ENCODE results near the gene CTLA4. TPM values are rescaled to one million over a fixed set of nuclear protein-coding genes. Genes with fewer than 3 reads are reported as not detected.

CTLA4 gene
- polyA plus RNA-seq, 3 donors: 0.08 TPM; not detected in 2

GRCh38 chr2:203824057-203824456, 43.5 kb upstream of the CTLA4 start:
- WGBS (ENCODE audit: insufficient coverage): 94% methylated on average over 4 of the region's 4 CpGs
- no peaks in the 10 kb centered on the region for H3K36me3 Mint-ChIP-seq

DNA sequence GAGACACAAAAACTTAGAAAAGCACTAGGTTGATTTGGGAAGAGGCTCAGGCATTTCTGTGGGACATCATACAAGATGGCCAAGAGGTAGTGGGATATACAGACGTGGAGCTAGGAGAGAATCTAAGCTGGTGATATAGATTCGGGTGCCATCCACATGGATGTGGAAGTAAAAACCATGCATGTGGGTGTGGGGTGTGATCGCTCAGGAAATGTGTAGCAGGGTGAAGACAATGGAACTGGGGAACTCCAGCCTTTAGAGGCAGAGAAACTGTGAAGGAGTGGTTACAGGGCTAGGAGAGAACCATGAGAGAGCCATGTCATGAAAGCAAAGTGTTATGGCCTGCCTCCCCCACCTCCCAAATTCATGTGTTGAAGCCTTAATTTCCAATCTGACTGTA, 43.0 kb upstream of the CTLA4 start:
- Histone ChIP-seq H4K20me1 (ENCODE audit: insufficient read depth, low read length) (no peaks in the 10 kb centered on the region), H3K4me2 (replicated peaks; ENCODE audit: extremely low read depth, low read length, poor library complexity, severe bottlenecking) (no peak overlapping the region), H3K9me3 (replicated peaks in 1 of 2; ENCODE audit: control insufficient read depth in 1 of 2, insufficient read depth in 1 of 2, low read length in 2 of 2) (peaks cover 0 to 8% of the 10 kb centered on the region in 2 donors), H3K27ac (ENCODE audit: low read depth in 1 of 2, low read length in 2 of 2) (no peak overlapping the region), H3K36me3 (replicated peaks in 1 of 2; ENCODE audit: control insufficient read depth in 1 of 2, insufficient read depth in 2 of 2, low read length in 2 of 2) (no peaks in the 10 kb centered on the region), H3K27me3 (ENCODE audit: control insufficient read depth in 2 of 2, insufficient read depth in 2 of 2, low read length in 2 of 2) (no peaks in the 10 kb centered on the region), H3K4me1 (ENCODE audit: control insufficient read depth in 1 of 2, insufficient read depth in 2 of 2, low read length in 2 of 2) (peaks cover 5% of the 10 kb centered on the region in 2 donors), H3K79me2 (ENCODE audit: insufficient read depth, low read length) (no peaks in the 10 kb centered on the region), H3K4me3 (replicated peaks in 1 of 3; ENCODE audit: low read depth in 2 of 3, low read length in 3 of 3) (no peak overlapping the region), H2AFZ (ENCODE audit: insufficient read depth, low read depth, low read length, poor library complexity, severe bottlenecking) (no peak overlapping the region), H3K9ac (ENCODE audit: insufficient read depth, low read length, poor library complexity, severe bottlenecking) (no peak overlapping the region)
- Mint-ChIP-seq H3K9me3 (peaks cover 0 to 9% (median 5%) of the 10 kb centered on the region in 7 donors), H3K27me3 (ENCODE audit: low read depth in 3 of 3) (peaks cover 0 to 11% (median 2%) of the 10 kb centered on the region in 3 donors), H3K4me3 (no peak overlapping the region), H3K4me1 (peaks cover 12% of the 10 kb centered on the region), H3K27ac (peak overlapping the region in 2 of 7 donors; percentile 2 to 10), H3K36me3 (no peaks in the 10 kb centered on the region)
- intact Hi-C loops (cut with micrococcal nuclease): no loop called here
- 100% methylated on average over 3 of the region's 3 CpGs for WGBS (ENCODE audit: insufficient coverage)
- TF ChIP-seq, protein P1, sequence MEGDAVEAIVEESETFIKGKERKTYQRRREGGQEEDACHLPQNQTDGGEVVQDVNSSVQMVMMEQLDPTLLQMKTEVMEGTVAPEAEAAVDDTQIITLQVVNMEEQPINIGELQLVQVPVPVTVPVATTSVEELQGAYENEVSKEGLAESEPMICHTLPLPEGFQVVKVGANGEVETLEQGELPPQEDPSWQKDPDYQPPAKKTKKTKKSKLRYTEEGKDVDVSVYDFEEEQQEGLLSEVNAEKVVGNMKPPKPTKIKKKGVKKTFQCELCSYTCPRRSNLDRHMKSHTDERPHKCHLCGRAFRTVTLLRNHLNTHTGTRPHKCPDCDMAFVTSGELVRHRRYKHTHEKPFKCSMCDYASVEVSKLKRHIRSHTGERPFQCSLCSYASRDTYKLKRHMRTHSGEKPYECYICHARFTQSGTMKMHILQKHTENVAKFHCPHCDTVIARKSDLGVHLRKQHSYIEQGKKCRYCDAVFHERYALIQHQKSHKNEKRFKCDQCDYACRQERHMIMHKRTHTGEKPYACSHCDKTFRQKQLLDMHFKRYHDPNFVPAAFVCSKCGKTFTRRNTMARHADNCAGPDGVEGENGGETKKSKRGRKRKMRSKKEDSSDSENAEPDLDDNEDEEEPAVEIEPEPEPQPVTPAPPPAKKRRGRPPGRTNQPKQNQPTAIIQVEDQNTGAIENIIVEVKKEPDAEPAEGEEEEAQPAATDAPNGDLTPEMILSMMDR (IDR thresholded peaks at IDR 0.05): no peak
- no peak for DNase-seq

More at GRCh38 chr2:203824057-203824456, 43.5 kb upstream of the CTLA4 start:
- H3K36me3 ChIP-seq (replicated peaks in 1 of 2; ENCODE audit: control insufficient read depth in 1 of 2, insufficient read depth in 2 of 2, low read length in 2 of 2): no peaks in the 10 kb centered on the region
- Mint-ChIP-seq H3K4me3 (no peak overlapping the region), H3K27me3 (ENCODE audit: low read depth in 3 of 3) (peaks cover 0 to 11% (median 2%) of the 10 kb centered on the region in 3 donors), H3K27ac (no peak overlapping the region), H3K9me3 (peaks cover 0 to 9% (median 5%) of the 10 kb centered on the region in 7 donors), H3K4me1 (peaks cover 15% of the 10 kb centered on the region)
- no peaks in the 10 kb centered on the region for H3K27me3 ChIP-seq (ENCODE audit: control insufficient read depth in 2 of 2, insufficient read depth in 2 of 2, low read length in 2 of 2)
- DNase-seq: no peak
- intact Hi-C loops (cut with micrococcal nuclease): no loop called here
- peaks cover 0 to 8% of the 10 kb centered on the region in 2 donors for H3K9me3 ChIP-seq (replicated peaks in 1 of 2; ENCODE audit: control insufficient read depth in 1 of 2, insufficient read depth in 1 of 2, low read length in 2 of 2)
- H3K79me2 ChIP-seq (ENCODE audit: insufficient read depth, low read length): no peaks in the 10 kb centered on the region
- no peak overlapping the region for H3K4me2 ChIP-seq (replicated peaks; ENCODE audit: extremely low read depth, low read length, poor library complexity, severe bottlenecking)
- TF ChIP-seq, protein P1 (IDR thresholded peaks at IDR 0.05): no peak
- no peak overlapping the region for H3K4me3 ChIP-seq (replicated peaks in 1 of 3; ENCODE audit: low read depth in 2 of 3, low read length in 3 of 3)
- no peak overlapping the region for H2AFZ ChIP-seq (ENCODE audit: insufficient read depth, low read depth, low read length, poor library complexity, severe bottlenecking)
- no peak overlapping the region for H3K27ac ChIP-seq (ENCODE audit: low read depth in 1 of 2, low read length in 2 of 2)
- H3K4me1 ChIP-seq (ENCODE audit: control insufficient read depth in 1 of 2, insufficient read depth in 2 of 2, low read length in 2 of 2): peaks cover 6 to 7% of the 10 kb centered on the region in 2 donors
- H3K9ac ChIP-seq (ENCODE audit: insufficient read depth, low read length, poor library complexity, severe bottlenecking): no peak overlapping the region
- H4K20me1 ChIP-seq (ENCODE audit: insufficient read depth, low read length): no peaks in the 10 kb centered on the region

Data from CD14-positive monocyte (primary cell).